CD4-positive, CD25-positive, alpha-beta regulatory T cell (primary cell): ENCODE measurements around the gene LYST. TPM values are rescaled to one million over a fixed set of nuclear protein-coding genes. Genes with fewer than 3 reads are reported as not detected.
"Not testable (repeated sequence)": the region's sequence is repeated elsewhere in the genome, so short reads cannot be mapped to it uniquely, and the experiment has no call there.

Experiments
- ATAC-seq, 2 donors: fragments of 150-1000 bp; cut with Tn5 transposase; one replicate each; pipeline ENCODE4 v1.10.0; 2021; ENCODE audit warnings: low read depth in 2 of 2, moderate number of reproducible peaks in 2 of 2, moderate library complexity in 1 of 2
- DNase-seq, 3 donors: peaks; one replicate each; pipeline versions ENCODE4 v3.0.0 to v3.0.0-alpha.2; 2012 to 2022; ENCODE audit warnings: mixed read lengths in 1 of 3
- H3K27ac ChIP-seq: one replicate; pipeline ENCODE4 v1.7.0; 2013; ENCODE audit warnings: mild to moderate bottlenecking, low read length; ENCODE audit not compliant: insufficient read depth, poor library complexity, severe bottlenecking
- H3K27me3 ChIP-seq: one replicate; pipeline ENCODE4 v1.7.0; 2013; ENCODE audit warnings: low read length; ENCODE audit not compliant: control insufficient read depth, insufficient read depth
- H3K36me3 ChIP-seq: one replicate; pipeline ENCODE4 v1.7.0; 2013; ENCODE audit warnings: mild to moderate bottlenecking, low read length, moderate library complexity; ENCODE audit not compliant: control insufficient read depth, insufficient read depth
- H3K4me1 ChIP-seq: 2 replicates; pipeline ENCODE4 v1.7.0; 2013; ENCODE audit warnings: mild to moderate bottlenecking, low read length; ENCODE audit not compliant: insufficient read depth, control insufficient read depth, poor library complexity, severe bottlenecking
- H3K4me3 ChIP-seq: one replicate; pipeline ENCODE4 v1.7.0; 2013; ENCODE audit warnings: low read depth, mild to moderate bottlenecking, low read length, moderate library complexity
- H3K9me3 ChIP-seq, 2 experiments: 1 replicate in 1 of 2; 2 replicates in 1 of 2; pipeline ENCODE4 v1.7.0; 2013; ENCODE audit warnings: low read length in 2 of 2, mild to moderate bottlenecking in 1 of 2, moderate library complexity in 1 of 2; ENCODE audit not compliant: control insufficient read depth in 2 of 2
- H3K27ac Mint-ChIP-seq, 3 donors: one replicate each; pipeline ENCODE4 v1.8.0; 2020 to 2022; ENCODE audit warnings: mild to moderate bottlenecking in 3 of 3, mixed read lengths in 3 of 3, moderate library complexity in 2 of 3
- H3K27me3 Mint-ChIP-seq: one replicate; pipeline ENCODE4 v1.8.0; 2022; ENCODE audit warnings: mild to moderate bottlenecking, mixed read lengths
- H3K36me3 Mint-ChIP-seq: one replicate; pipeline ENCODE4 v1.8.0; 2020; ENCODE audit warnings: mixed read lengths
- H3K4me1 Mint-ChIP-seq, 4 donors: one replicate each; pipeline ENCODE4 v1.8.0; 2020 to 2022; ENCODE audit warnings: mixed read lengths in 4 of 4, mild to moderate bottlenecking in 1 of 4
- H3K4me3 Mint-ChIP-seq, 4 donors: one replicate each; pipeline ENCODE4 v1.8.0; 2020 to 2022; ENCODE audit warnings: mild to moderate bottlenecking in 4 of 4, mixed read lengths in 4 of 4, moderate library complexity in 3 of 4
- H3K9me3 Mint-ChIP-seq, 7 donors: one replicate each; pipeline ENCODE4 v1.8.0; 2020 to 2022; ENCODE audit warnings: mixed read lengths in 7 of 7, mild to moderate bottlenecking in 3 of 7, moderate library complexity in 2 of 7
- polyA plus RNA-seq, 4 donors: library from polyadenylated mRNA; unstranded; fragments of 300-500 nt; fragmentation: Illumina TruSeq; gene quantifications; one replicate each; pipeline ENCODE4 v1.2.3, GENCODE V29; 2021
- total RNA-seq: library from RNA; stranded (reverse); gene quantifications from one replicate; pipeline ENCODE4 v1.2.3, GENCODE V29; 2022

The LYST gene
- total and polyA plus RNA-seq, 5 donors from 2014 or later: 8.1 to 32.5 (median 9.6) TPM

DNA sequence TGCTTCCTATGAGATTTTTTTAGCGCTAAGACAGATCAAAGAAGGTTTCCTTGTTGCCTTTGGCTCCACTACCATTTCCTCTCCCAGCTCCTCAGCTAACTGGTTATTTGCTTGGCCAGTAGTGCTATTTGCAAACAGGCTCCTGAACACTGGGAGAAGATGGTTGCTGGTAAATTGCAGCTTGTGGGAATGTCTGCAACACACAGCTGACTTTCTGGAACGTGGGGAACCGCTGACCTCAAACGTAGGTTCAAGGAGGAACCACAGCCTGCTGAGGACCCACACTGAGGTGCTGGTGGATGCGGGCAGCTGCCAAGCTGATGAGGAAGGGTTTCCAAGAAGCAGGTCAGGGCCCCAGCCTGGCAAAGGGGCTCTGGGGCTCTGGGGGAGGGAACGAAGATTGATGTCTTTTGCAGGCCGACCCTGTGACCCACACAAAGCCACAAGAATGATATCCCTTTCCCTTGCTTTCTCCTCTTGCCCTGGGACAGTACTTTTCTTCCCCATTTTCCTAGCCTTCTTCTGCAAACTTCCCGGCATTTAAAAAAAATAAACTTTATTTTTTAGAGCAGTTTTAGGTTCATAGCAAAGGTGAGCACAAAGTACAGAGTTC is 241.9 kb downstream of the LYST start:
- Mint-ChIP-seq H3K27ac (no peak overlapping the region), H3K9me3 (no peaks in the 10 kb centered on the region), H3K4me1 (no peaks in the 10 kb centered on the region), H3K27me3 (peaks cover 18% of the 10 kb centered on the region), H3K36me3 (no peaks in the 10 kb centered on the region), H3K4me3 (no peak overlapping the region)
- H3K4me1 ChIP-seq: no peaks in the 10 kb centered on the region
- H3K27ac ChIP-seq: no peak overlapping the region
- DNase-seq (no peak), ATAC-seq (no peak)
- no peak overlapping the region for H3K4me3 ChIP-seq
- no peaks in the 10 kb centered on the region for H3K36me3 ChIP-seq
- H3K9me3 ChIP-seq: no peaks in the 10 kb centered on the region
- no peaks in the 10 kb centered on the region for H3K27me3 ChIP-seq

DNA sequence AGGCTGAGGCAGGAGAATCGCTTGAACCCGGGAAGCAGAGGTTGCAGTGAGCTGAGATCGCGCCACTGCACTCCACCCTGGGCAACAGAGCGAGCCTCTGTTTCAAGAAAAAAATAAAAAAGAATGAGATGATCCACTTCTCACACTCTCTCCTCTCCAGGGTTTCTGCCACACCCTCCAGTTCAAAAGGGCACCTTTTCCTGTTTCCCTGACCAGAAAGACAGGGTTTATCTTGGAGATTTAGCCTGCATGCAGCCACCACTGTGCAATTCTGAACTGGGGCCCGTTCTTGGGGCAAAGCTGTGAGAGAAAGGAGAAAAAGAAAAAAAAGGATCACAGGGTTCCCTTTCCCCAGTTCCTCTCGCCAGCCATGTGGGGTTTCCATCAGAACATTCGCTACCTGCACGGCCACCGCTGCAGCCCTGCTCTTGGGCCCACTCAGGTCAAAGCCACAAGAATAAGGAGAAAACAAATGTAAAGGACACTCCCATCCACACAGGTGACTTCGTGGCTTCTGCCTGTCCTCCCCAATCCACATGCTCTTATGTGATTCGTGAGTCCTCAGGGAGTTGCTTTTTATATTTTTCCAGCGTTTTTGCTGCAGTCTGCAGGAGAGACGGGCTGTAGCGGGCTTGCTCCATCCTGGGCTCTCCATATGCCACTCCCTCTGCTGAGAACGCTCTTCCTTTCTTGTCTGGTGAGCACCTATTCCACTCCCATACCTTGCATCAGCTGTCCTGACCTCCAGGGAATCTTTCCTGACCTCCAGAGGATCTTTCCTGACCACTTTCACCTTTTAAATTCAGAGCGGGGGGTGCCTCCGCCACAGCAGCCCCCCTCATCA is 243.5 kb downstream of the LYST start:
- no peaks in the 10 kb centered on the region for H3K36me3 Mint-ChIP-seq
- Histone ChIP-seq H3K4me1 (no peaks in the 10 kb centered on the region), H3K27ac (no peak overlapping the region), H3K36me3 (no peaks in the 10 kb centered on the region), H3K9me3 (no peaks in the 10 kb centered on the region), H3K27me3 (no peaks in the 10 kb centered on the region), H3K4me3 (no peak overlapping the region)
- no peak for DNase-seq
- no peak for ATAC-seq
- H3K4me1 Mint-ChIP-seq: no peaks in the 10 kb centered on the region
- no peak overlapping the region for H3K4me3 Mint-ChIP-seq
- no peaks in the 10 kb centered on the region for H3K9me3 Mint-ChIP-seq
- H3K27me3 Mint-ChIP-seq: peaks cover 14% of the 10 kb centered on the region
- no peak overlapping the region for H3K27ac Mint-ChIP-seq

DNA sequence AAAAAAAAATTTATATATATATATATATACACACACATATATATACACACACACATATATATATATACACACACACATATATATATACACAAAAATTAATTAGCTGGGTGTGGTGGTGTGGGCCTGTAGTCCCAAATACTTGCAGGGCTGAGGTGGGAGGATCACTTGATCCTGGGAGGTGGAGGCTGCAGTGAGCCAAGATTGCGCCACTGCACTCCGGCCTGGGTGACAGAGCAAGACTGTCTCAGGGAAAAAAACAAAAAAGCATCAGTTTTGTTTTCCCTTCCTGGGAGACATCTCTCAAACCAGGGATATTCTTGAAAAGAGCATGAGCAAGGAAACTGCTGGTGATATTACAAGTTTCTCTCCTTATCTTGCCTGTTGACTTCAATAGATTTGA is 247.6 kb downstream of the LYST start:
- H3K27ac Mint-ChIP-seq, H3K4me3 ChIP-seq, H3K4me1 ChIP-seq, ATAC-seq, H3K9me3 Mint-ChIP-seq, H3K36me3 Mint-ChIP-seq, H3K27me3 ChIP-seq, H3K36me3 ChIP-seq, H3K4me1 Mint-ChIP-seq, H3K4me3 Mint-ChIP-seq, DNase-seq, H3K27me3 Mint-ChIP-seq, H3K27ac ChIP-seq, H3K9me3 ChIP-seq: not testable (repeated sequence)

GRCh38 chr1:235617808-235618207 is 248.9 kb downstream of the LYST start:
- no peaks in the 10 kb centered on the region for H3K27me3 ChIP-seq

DNA sequence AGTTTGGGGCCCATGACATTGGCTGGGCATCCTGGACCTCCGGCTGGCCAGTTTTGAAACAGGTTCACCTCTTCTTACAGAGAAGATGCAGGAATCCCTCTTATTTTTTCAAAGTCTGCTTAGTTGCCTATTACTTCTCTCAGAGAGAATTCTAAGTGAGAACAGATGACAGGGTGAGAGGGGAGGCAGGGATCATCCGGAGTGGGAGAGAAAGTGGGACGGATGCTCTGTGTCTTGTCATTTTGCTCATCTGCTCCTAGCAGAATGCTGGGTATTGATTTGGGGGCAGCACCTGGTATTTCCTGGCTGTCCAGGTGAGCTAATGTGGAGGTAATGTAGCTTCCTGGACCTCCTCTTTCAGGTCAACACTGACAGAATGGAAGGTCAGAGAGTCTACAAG is 249.6 kb downstream of the LYST start:
- H3K4me1 Mint-ChIP-seq: no peaks in the 10 kb centered on the region
- Histone ChIP-seq H3K27ac (no peak overlapping the region), H3K4me3 (no peak overlapping the region), H3K27me3 (no peaks in the 10 kb centered on the region), H3K36me3 (no peaks in the 10 kb centered on the region), H3K9me3 (no peaks in the 10 kb centered on the region), H3K4me1 (no peaks in the 10 kb centered on the region)
- H3K27ac Mint-ChIP-seq: no peak overlapping the region
- no peaks in the 10 kb centered on the region for H3K9me3 Mint-ChIP-seq
- no peak overlapping the region for H3K4me3 Mint-ChIP-seq
- ATAC-seq (no peak), DNase-seq (no peak)
- no peaks in the 10 kb centered on the region for H3K27me3 Mint-ChIP-seq
- H3K36me3 Mint-ChIP-seq: no peaks in the 10 kb centered on the region

More at GRCh38 chr1:235617808-235618207, 248.9 kb downstream of the LYST start:
- Mint-ChIP-seq H3K4me1 (no peaks in the 10 kb centered on the region), H3K9me3 (no peaks in the 10 kb centered on the region), H3K27ac (no peak overlapping the region), H3K4me3 (no peak overlapping the region), H3K36me3 (no peaks in the 10 kb centered on the region), H3K27me3 (no peaks in the 10 kb centered on the region)
- no peak for ATAC-seq
- no peaks in the 10 kb centered on the region for H3K36me3 ChIP-seq
- no peak for DNase-seq
- no peak overlapping the region for H3K4me3 ChIP-seq
- no peaks in the 10 kb centered on the region for H3K4me1 ChIP-seq
- no peak overlapping the region for H3K27ac ChIP-seq
- H3K9me3 ChIP-seq: no peaks in the 10 kb centered on the region

DNA sequence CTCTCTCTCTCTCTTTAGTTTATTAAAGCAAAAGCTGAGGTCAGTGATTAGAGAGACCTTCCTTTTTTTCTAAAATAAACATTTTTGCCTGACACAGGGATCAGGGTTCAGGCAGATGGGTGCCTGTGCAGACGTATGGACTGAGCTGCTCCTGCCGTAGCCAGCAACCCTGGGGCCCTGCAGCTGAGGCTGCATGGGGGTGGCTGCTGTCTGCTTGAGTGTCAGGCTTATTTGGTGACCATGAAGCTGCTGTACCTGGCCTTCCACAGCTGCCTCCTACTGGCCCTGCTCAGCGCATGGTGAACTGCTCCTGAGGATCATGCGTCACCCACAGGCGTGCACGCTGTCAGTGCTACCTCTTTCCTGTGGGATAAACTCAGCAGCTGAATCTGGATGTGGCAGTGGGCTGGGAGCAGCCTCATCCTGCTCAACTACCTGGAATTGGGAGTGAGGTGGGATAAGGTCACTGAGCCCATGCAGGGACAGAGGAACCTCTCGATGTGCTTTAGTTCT is 252.2 kb downstream of the LYST start:
- no peaks in the 10 kb centered on the region for H3K36me3 ChIP-seq
- H3K27ac ChIP-seq: no peak overlapping the region
- Mint-ChIP-seq H3K27me3 (peaks cover 6% of the 10 kb centered on the region), H3K27ac (no peak overlapping the region), H3K4me1 (no peaks in the 10 kb centered on the region), H3K9me3 (no peaks in the 10 kb centered on the region), H3K4me3 (no peak overlapping the region), H3K36me3 (no peaks in the 10 kb centered on the region)
- H3K27me3 ChIP-seq: no peaks in the 10 kb centered on the region
- H3K9me3 ChIP-seq: no peaks in the 10 kb centered on the region
- no peaks in the 10 kb centered on the region for H3K4me1 ChIP-seq
- DNase-seq (no peak), ATAC-seq (no peak)
- no peak overlapping the region for H3K4me3 ChIP-seq

DNA sequence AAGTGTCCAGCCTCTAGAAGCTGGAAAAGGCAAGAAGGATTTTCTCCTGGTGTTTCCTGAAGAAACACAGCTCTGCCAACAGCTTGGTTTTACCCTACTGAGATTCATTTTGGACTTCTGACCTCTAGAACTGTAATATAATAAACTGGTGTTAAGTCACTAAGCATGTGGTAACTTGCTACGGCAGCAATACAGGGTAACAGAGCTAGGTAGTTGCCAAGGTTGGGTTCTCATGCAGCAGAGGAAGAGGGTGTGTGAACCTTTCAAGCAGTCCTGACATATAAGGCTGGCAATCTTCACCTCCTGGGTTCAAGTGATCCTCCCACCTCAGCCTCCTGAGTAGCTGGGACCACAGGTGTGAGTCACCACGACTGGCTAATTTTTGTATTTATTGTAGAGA is 253.1 kb downstream of the LYST start:
- Mint-ChIP-seq H3K9me3 (no peaks in the 10 kb centered on the region), H3K4me3 (no peak overlapping the region), H3K36me3 (no peaks in the 10 kb centered on the region), H3K27ac (no peak overlapping the region), H3K27me3 (peaks cover 6% of the 10 kb centered on the region), H3K4me1 (no peaks in the 10 kb centered on the region)
- Histone ChIP-seq H3K9me3 (no peaks in the 10 kb centered on the region), H3K27me3 (no peaks in the 10 kb centered on the region), H3K36me3 (no peaks in the 10 kb centered on the region), H3K27ac (no peak overlapping the region), H3K4me3 (no peak overlapping the region), H3K4me1 (no peaks in the 10 kb centered on the region)
- DNase-seq (no peak), ATAC-seq (no peak)

GRCh38 chr1:235612761-235613160 is 253.9 kb downstream of the LYST start:
- H3K4me3 Mint-ChIP-seq: no peak overlapping the region
- H3K9me3 Mint-ChIP-seq: no peaks in the 10 kb centered on the region
- Histone ChIP-seq H3K27me3 (no peaks in the 10 kb centered on the region), H3K4me1 (no peaks in the 10 kb centered on the region), H3K4me3 (no peak overlapping the region), H3K27ac (no peak overlapping the region), H3K9me3 (no peaks in the 10 kb centered on the region), H3K36me3 (no peaks in the 10 kb centered on the region)
- H3K4me1 Mint-ChIP-seq: no peaks in the 10 kb centered on the region
- no peak for ATAC-seq
- H3K36me3 Mint-ChIP-seq: no peaks in the 10 kb centered on the region
- H3K27me3 Mint-ChIP-seq: peaks cover 6% of the 10 kb centered on the region
- no peak overlapping the region for H3K27ac Mint-ChIP-seq
- no peak for DNase-seq
